K562 (cell line): ENCODE measurements around the gene PFDN2. TPM values are rescaled to one million over a fixed set of nuclear protein-coding genes. Genes with fewer than 3 reads are reported as not detected.
A peak's percentile ranks its signal among the peaks of the same experiment; 100 is the strongest.

ENCODE experiments used
- BDP1 ChIP-seq: IDR thresholded peaks from 3 replicates; pipeline ENCODE4 v1.6.1; 2011; ENCODE audit not compliant: insufficient read length, insufficient read depth
- CBX5 ChIP-seq: IDR thresholded peaks from 2 replicates; pipeline ENCODE4 v1.6.1; 2014; ENCODE audit warnings: low read depth, borderline replicate concordance
- ELK1 ChIP-seq: sonication (generic); formaldehyde crosslinking; IDR thresholded peaks from 2 replicates; pipeline ENCODE4 v1.8.1; 2022; ENCODE audit warnings: missing genetic modification reagents
- HNRNPUL1 ChIP-seq: fragments of 200-400 bp; formaldehyde crosslinking; IDR thresholded peaks from 2 replicates; pipeline ENCODE4 v1.6.1; 2017; ENCODE audit warnings: low read length
- IRF9 ChIP-seq: fragments of 450-650 bp; IDR thresholded peaks from 2 replicates; pipeline ENCODE4 v1.6.1; 2016; ENCODE audit warnings: missing biosample characterization, missing genetic modification characterization
- KLF6 ChIP-seq: fragments of 250-450 bp; sonication (Bioruptor Pico); IDR thresholded peaks from 2 replicates; pipeline ENCODE4 v1.4.0; 2020; ENCODE audit warnings: mild to moderate bottlenecking, moderate library complexity, borderline replicate concordance
- MAX ChIP-seq: sonication (generic); formaldehyde crosslinking; IDR thresholded peaks from 2 replicates; pipeline ENCODE4 v1.9.0; 2022; ENCODE audit warnings: mild to moderate bottlenecking, missing genetic modification reagents
- MED1 ChIP-seq: sonication (generic); formaldehyde crosslinking; IDR thresholded peaks from 2 replicates; pipeline ENCODE4 v1.8.1; 2023; ENCODE audit warnings: missing genetic modification reagents, borderline replicate concordance
- NELFE ChIP-seq: IDR thresholded peaks from 2 replicates; pipeline ENCODE4 v1.6.1; 2011; ENCODE audit warnings: mild to moderate bottlenecking; ENCODE audit not compliant: insufficient read depth, insufficient read length
- NR3C1 ChIP-seq: sonication (generic); formaldehyde crosslinking; IDR thresholded peaks from 2 replicates; pipeline ENCODE4 v1.8.1; 2022; ENCODE audit warnings: missing genetic modification reagents
- RBM17 ChIP-seq: fragments of 200-400 bp; formaldehyde crosslinking; IDR thresholded peaks from 2 replicates; pipeline ENCODE4 v1.6.1; 2017; ENCODE audit warnings: low read depth, mild to moderate bottlenecking, low read length, borderline replicate concordance
- RNF219 ChIP-seq: fragments of 250-450 bp; sonication (Bioruptor Pico); IDR thresholded peaks from 2 replicates; pipeline ENCODE4 v1.5.0; 2022; ENCODE audit warnings: mild to moderate bottlenecking
- STAT5B ChIP-seq: fragments of 250-450 bp; sonication (Bioruptor Pico); IDR thresholded peaks from 2 replicates; pipeline ENCODE4 v1.8.0; 2021; ENCODE audit warnings: mild to moderate bottlenecking, inconsistent platforms
- TEAD4 ChIP-seq, 2 experiments: sonication (generic) in 1 of 2; formaldehyde crosslinking in 1 of 2; IDR thresholded peaks; 2 replicates each; pipeline versions ENCODE4 v1.6.1 to v1.8.0; 2012 to 2022; ENCODE audit warnings: borderline replicate concordance in 1 of 2, inconsistent platforms in 1 of 2, low read length in 1 of 2, mild to moderate bottlenecking in 1 of 2, missing genetic modification reagents in 1 of 2
- U2AF1 ChIP-seq: fragments of 200-400 bp; formaldehyde crosslinking; optimal IDR thresholded peaks from 2 replicates; pipeline ENCODE3; 2017; ENCODE audit warnings: mild to moderate bottlenecking, low read depth, low read length, moderate library complexity
- ZBTB34 ChIP-seq: fragments of 250-450 bp; sonication (Bioruptor Pico); IDR thresholded peaks from 2 replicates; pipeline ENCODE4 v1.8.0; 2021; ENCODE audit warnings: mild to moderate bottlenecking, moderate library complexity
- ZNF224 ChIP-seq: sonication (generic); formaldehyde crosslinking; IDR thresholded peaks from 2 replicates; pipeline ENCODE4 v1.8.0; 2022; ENCODE audit warnings: mild to moderate bottlenecking, missing genetic modification reagents
- ZNF57 ChIP-seq: fragments of 450-650 bp; formaldehyde crosslinking; IDR thresholded peaks from 2 replicates; pipeline ENCODE4 v1.4.0; 2020; ENCODE audit warnings: mild to moderate bottlenecking, moderate library complexity
- ZNF584 ChIP-seq: fragments of 200-800 bp; sonication (Bioruptor generic); IDR thresholded peaks from 2 replicates; pipeline ENCODE4 v1.6.1; 2016; ENCODE audit warnings: low read depth, mild to moderate bottlenecking, missing genetic modification characterization, missing compliant biosample characterization
- ZNF785 ChIP-seq: fragments of 250-450 bp; sonication (Bioruptor Pico); IDR thresholded peaks from 2 replicates; pipeline ENCODE4 v1.4.0; 2020; ENCODE audit warnings: mild to moderate bottlenecking
- polyA plus RNA-seq, 8 experiments: library from polyadenylated mRNA; depleted of rRNA in 4 of 8; stranded (reverse) in 5 of 8; unstranded in 3 of 8; fragments of >200 nt; fragmentation: Nextera tagmentation in 2 of 8; fragmentation: Illumina TruSeq in 1 of 8; extraction: Ambion mirVana in 2 of 8; extraction: Trizol in 1 of 8; gene quantifications; 2 replicates each; pipeline versions ENCODE4 v1.2.1 to v1.2.3, GENCODE V29; 2011 to 2014; ENCODE audit warnings: inconsistent platforms in 1 of 8, missing spikeins in 1 of 8
- total RNA-seq, 7 experiments: library from RNA; depleted of rRNA in 6 of 7; stranded (reverse); fragments of >200 nt in 6 of 7; fragmentation: Illumina TruSeq in 2 of 7; extraction: Trizol in 2 of 7; gene quantifications; 2 replicates each; pipeline versions ENCODE4 v1.2.1 to v1.2.3, GENCODE V29; 2011 to 2021; ENCODE audit warnings: low replicate concordance in 1 of 7

The PFDN2 gene
- total and polyA plus RNA-seq, 9 of the 15 experiments (the other 6 are each of a cell fraction or from before 2014, with no cell fraction given), result 50.2 to 361 (median 144) TPM

- TF ChIP-seq RNF219 (CRISPR knock-in tag), result no peak
- no peak for TF ChIP-seq ZNF57
- TF ChIP-seq ZNF224 (CRISPR knock-in tag), result 0 out of 2 replicates have a peak, but pooled peaks have one; percentile 74
- no peak for TF ChIP-seq ZBTB34 (CRISPR knock-in tag)
- no peak for TF ChIP-seq HNRNPUL1
- no peak for TF ChIP-seq BDP1
- no peak for TF ChIP-seq CBX5
- no peak for TF ChIP-seq MED1 (CRISPR knock-in tag)
- TF ChIP-seq NR3C1, result no peak
- TF ChIP-seq NELFE, result no peak
- TF ChIP-seq RBM17, result no peak
- TF ChIP-seq ZNF785 (CRISPR knock-in tag), result no peak
- no peak for TF ChIP-seq ELK1 (CRISPR knock-in tag)
- no peak for TF ChIP-seq U2AF1
- TF ChIP-seq TEAD4 (IDR thresholded peaks at IDR 0.05; ENCODE audit: low read length), result peak; percentile 2; the same call in 1 of the 2 replicates
- TF ChIP-seq TEAD4 (CRISPR knock-in tag; IDR thresholded peaks at IDR 0.05; ENCODE audit: borderline replicate concordance), result no peak
- no peak for TF ChIP-seq ZNF584
- no peak for TF ChIP-seq STAT5B (CRISPR knock-in tag)
- peak; percentile 93 for TF ChIP-seq MAX (CRISPR knock-in tag)
- TF ChIP-seq IRF9 (tag), result no peak
- no peak for TF ChIP-seq KLF6 (CRISPR knock-in tag)
These were observed at the start of gene PFDN2, which contains the start of gene NIT1 (continued) for GRCh38 chr1:161117759-161118581.
